GM21723 (cell line): ENCODE results near the gene SP100.

Experiments
- ATAC-seq: cut with Tn5 transposase; IDR thresholded peaks from one replicate; pipeline ENCODE4 v1.9.1; 2021; ENCODE audit warnings: mild to moderate bottlenecking, moderate library complexity; ENCODE audit not compliant: unreplicated experiment

The SP100 gene

DNA sequence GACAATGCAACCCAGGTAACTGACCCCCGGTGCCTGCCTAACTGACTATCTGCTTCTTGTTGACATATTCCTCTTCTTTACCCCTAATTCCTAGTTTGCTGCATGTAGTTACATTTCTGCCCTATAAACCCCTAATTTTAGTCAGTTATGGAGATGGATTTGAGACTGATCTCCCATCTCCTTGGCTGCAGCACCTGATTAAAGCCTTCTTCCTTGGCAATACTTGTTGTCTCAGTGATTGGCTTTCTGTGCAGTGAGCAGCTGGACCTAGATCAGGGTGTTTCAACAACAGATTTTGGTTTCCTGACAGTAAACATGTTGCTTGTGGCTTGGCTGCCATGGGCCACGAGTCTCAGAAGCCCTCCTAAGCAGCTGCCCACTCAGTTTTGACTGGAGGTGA is 105.4 kb downstream of the SP100 start:
- ATAC-seq: no peak

DNA sequence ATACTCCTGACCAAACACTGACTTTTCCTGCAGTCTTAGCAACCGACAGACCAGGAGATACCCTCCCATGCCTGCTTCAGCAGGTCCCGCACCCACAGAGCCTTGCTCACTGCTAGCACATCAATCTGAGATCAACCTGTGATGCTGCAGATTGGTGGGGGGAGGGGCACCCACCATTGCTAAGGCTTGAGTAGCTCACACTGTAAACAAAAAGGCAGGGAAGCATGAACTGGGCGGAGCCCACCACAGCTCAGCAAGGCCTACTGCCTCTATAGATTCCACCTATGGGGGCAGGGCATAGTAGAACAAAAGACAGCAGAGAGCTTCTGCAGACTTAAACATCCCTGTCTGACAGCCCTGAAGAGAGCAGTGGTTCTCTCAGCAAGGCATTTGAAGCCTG is 109.7 kb downstream of the SP100 start:
- no peak for ATAC-seq

DNA sequence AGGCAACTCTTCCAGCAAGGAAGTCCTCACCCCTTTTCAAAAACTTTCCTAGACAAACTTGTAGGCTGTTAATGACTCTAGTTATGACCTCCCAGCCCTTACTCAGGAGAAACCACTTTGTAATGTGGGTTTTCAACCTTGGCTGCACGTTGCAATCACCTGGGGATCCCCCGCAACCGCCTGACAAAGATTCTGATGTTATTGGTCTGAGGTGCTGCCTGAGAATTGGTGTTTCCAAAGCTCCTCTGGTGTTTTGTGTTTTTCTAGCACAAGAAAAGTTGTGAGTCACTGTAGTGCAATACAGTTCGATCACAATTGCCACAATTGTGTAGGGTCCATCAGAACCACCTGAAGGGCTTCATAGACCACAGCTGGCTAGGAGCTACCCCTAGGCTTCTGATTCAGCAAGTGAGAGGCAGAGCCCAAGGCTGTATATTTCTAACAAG is 121.6 kb downstream of the SP100 start:
- ATAC-seq: peak; percentile 66

DNA sequence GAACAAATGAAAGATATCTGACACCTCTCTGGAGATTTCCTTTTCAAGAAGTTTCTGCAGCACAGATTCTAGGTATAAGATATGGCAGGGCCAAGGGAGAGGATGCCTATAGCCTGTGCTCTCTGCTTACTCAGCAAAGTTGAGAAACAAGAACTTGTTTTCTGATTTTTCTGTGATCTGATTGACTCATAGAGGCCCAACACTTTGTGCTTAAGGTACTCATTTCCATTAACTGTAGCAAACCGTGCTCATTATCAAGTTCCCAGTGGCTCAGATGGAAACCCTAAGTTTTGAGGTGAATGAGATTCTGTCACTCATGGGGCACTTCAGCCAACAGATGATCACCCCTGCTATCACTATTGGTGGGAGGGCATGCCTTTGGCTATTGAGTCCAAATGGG is 124.3 kb downstream of the SP100 start:
- no peak for ATAC-seq

DNA sequence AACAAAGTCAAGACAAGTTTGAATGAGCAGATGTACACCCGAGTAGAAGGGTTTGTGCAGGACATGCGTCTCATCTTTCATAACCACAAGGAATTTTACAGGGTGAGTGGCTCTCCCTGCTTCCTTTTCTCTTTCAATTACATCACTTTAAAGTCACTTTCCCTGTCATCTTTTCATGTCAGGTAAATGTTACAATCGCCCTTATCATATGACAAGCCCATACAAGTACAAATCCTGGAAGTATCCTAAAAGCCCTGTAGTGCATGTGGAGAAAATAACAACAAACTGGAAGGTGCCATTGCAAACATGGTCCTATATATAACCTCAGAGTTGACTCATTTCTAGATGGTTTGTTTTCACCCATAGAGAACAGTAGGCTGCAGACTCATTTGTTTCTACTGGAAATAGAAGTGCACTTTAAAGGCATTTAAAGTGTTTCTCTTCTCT is 126.0 kb downstream of the SP100 start:
- peak; percentile 78 for ATAC-seq

DNA sequence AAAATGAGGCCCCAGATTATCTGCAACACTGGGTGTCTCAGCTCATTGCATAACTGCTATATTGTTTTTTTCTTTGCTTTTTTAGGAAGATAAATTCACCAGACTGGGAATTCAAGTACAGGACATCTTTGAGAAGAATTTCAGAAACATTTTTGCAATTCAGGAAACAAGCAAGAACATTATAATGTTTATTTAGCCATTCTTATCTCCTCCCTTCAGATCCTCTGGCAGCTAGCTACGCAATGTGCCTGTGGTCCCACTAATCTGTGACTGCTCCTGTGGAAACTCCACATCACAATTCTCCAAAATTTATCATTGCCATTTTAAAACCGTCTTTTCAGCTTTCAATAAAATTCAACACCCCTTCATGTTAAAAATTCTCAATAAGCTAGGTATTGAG is 126.8 kb downstream of the SP100 start:
- ATAC-seq: no peak

DNA sequence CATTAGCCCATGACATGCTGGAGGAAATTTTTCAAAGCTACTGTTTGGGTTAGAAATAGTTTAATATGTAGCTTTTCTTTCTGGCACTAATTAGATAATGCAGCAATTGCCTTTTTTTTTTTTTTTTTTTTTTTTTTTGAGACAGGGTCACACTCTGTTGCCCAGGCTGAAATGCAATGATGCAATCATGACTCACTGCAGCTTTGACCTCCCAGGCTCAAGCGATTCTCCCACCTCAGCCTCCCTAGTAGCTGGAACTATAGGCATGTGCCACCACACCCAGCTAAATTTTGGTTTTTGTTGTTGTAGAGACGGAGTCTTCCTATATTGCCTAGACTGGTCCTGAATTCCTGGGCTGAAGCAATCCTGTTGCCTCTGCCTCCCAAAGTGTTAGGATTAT is 136.2 kb downstream of the SP100 start:
- ATAC-seq: no peak

DNA sequence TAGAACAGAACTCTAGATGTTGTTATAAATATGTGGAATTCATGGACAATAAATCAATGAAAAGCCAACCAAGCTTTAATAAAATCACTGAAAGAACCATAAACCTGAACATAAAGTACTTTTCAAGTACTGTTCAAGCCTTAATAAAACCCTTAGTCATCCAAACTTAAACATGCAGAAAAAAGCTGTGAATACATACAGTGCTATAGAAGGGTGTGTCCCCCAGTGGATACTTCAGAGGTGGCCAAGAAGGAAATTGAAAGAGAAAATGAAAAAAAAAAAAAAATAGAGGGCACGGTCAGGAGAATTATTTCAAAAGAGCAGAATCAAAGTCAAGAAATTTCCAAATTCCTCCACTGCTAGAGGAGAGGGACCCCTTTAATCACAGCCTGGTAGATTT is 141.1 kb downstream of the SP100 start:
- no peak for ATAC-seq

DNA sequence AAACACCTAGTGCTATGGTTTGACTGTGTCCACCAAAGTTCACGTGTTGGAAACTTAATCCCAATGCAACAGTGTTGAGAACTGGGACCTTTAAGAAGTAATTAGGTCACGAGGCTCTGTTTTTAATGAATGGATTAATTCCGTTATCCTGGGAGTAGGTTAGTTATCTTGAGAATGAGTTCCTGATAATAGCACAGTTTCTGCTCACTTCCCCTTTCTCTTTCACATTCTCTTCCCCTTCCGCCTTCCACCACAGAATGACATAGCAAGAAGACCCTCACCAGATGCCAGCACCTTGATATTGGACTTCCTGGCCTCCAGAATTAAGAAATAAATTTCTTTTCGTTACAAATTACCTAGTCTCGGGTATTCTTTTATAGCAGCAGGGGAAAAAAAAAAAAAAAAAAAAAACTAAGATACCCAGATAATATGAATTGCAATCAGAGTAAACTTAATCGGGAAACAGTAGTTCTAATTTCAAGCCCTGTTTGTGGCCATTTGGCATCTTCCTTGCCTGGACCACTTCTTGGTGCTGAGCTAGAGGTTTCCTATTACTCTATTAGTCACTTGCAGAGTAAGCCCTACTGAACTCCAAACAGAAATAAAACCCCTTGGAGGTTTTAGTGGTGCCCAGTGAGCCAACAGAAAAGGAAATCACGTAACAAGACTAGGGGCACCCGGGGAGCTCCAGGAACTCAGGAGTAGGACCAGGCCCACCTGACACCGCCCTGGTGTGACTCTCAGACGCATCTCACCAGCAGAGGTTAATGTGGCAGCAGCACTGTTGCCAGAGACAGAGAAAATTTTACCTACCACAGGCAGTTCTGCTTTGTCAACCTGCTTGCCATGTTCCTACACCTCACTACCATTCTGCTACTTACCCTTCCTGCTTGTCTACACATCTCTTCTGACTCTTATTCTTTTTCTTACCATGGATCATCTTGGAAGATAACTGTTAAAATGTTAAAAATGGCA is 149.1 kb downstream of the SP100 start:
- peak; percentile 49 for ATAC-seq

DNA sequence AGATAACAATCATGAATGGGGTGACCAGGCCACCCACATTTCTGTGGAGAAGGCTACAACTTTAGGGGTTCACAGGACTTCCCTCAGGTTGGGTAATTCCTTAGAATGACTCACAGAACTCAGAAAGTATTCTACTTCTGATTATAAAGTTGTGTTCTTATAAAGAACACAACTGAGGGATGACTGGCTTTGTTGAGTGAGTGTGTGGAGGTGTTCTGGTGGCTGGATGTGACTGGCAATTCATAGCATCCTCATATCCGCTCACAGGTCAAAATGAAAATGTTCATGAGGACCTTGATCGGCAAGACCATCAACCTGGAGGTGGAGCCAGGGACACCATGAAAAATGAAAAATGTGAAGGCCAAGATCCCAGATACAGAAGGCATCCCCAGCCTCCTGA is 153.3 kb downstream of the SP100 start:
- ATAC-seq: no peak

DNA sequence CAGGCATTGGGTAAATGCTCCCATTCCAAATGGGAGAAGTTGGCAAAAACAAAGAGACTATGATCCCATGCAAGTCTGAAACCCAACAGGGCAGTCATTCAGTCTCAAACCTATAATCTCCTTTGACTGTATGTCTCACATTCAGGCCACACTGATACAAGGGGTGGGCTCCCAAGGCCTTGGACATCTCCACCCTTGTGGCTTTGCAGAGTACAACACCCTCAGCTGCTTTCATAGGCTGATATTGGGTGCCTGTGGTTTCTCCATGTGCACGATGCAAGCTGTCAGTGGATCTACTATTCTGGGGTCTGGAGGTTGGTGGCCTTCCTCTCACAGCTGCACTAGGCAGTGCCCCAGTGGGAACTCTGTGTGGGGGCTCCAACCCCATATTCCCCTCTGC is 155.0 kb downstream of the SP100 start:
- ATAC-seq: no peak

DNA sequence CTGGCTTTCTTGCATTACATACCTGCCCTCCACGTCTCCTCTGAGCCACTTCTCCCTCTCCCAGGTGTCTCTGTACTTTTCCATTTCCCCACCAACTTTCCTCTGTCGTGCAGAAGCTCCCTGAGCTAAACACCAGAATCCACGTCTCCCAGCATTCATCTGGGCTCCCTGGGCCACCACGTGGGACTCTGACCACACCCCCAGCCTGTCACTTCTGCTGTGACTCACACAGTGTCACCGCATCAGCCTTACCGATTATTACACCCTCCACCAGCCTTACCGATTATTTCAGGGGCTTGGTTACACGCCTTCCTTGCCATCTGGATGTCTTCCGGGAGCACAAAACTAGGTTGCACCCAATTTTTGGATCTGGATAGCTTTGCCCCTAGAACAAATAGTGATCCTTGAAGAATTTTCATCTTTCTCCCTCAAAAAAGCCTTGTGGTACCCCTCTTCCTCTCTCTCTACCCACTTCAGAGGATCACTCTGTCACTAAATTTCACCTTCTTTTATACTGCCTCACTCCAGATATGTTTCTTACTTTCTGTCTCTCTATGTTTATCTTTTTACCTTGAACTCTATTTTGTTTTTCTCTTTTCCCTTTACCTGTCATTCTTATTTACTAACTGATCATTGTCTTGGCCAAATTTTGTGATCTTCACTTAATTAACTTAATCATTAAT is 159.8 kb downstream of the SP100 start:
- ATAC-seq: no peak

DNA sequence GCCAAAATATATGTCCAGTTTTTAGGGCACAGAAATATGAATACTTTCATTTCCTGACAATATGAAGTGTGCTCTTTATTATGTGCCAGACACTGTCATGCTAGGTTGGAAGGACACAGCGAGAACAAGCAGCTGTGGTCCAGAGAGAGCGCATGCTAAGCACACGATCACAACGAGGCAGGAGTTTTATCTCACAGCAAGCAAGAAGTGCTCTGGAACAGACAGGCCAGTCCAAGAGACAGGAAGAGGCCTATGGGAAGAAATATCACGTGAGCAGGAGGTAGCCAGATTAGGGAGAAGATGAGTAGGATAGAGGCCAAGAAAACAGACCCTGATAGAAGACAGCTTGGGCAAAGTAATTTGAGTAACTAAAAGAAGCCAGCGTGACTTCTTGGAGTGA is 161.1 kb downstream of the SP100 start:
- no peak for ATAC-seq

DNA sequence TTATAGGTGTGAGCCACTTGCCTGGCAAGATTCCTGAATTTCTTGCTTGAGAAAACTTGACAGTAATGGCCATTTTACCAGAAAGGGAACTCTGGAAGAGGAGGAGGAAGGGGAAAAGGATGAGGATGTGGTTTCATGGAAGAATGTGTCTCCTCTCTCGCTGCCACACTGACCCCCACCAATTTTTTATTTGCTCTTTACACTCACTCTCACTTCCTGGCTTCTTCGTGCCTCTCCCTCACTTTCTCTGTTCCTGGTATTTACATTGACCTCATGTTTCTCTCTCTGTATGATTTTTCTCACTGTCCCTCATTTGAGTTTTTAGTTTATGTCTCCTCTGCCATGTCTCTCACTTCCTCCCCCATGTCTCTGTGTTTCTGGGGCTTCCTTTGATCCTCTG is 162.1 kb downstream of the SP100 start:
- no peak for ATAC-seq

DNA sequence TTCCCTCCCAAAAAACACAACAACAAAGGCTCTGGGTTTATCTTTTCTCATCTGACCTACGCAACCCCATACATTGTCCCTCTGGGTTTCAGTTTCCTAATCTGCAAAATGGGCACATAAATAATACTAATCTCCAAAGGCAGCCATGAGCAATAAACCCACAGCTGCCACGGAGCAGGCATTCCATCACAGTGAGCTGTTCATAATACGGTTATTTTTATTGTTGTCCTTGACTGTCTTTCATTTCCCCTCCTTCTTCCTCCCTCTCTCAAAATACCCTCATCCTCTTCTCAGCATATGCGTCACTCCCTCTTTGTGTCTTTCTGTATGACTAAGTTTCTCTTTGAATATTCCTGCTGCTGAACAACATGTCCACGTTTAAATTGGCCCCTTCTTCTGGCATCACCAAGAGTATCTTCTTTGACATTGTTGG is 166.9 kb downstream of the SP100 start:
- ATAC-seq: peak; percentile 54

DNA sequence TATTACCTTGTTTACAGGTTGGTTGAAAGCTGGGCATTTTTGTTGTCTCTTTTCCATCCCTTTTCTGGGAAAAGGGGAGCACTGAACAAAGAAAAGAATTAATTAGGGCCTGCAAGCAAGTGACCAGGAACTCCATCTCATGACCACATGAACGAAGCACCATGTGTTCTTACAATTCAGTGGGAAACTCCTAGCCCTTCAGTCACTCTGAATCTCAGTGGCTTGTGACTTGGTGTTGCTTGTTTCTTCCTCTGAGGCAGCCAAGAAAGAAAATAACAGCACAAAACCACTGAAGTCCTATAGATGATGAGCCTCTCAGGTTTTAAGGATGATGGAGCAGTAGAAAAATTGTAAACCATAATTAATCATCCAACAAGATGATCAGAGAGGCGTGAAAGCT is 167.6 kb downstream of the SP100 start:
- ATAC-seq: peak; percentile 37

DNA sequence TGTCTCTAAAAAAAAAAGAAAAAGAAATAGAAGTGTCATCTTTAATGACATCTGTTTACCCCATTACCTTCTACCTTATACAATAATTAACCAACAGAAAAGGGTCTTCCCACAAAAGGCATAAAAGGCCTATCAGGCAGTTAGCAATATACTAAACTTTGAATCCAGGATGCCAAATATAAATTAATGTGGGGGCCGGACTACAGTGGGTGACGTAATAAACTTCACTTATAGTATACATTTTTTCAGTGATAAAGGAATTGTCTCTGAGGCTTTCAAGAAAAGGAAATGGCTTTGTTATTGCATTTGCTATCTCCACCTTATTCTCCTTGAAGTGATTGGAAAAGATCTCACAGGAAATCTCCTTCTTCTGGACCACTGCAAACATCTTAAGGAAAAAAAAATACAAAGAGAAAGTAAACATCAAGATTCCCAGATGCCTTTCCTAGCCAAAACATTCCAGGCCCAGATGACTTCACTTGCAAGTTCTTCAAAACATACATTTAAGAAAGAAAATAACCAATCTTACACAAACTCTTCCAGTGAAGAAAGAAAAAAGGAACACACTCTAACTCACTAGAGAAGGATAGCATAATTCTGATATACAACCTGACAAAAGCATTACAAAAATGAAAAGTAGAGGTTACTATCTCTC is 170.5 kb downstream of the SP100 start:
- ATAC-seq: no peak

DNA sequence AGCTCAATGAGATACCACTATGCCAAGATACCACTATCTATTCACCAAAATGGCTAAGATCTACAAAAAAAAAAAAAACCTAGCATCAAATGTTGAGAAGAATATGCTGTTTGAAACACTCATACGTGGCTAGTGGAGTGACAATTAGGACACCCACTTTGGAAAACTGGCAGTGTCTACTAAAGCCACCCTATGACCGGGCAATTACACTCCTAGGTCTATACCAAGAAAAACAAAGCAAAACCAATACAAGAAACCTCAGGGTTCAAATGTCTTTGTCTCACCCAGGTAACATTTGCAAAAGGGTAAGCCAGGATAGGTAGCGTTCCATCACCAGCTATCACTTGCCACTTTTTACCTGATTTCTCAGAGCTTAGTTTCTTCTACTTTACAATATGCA is 173.0 kb downstream of the SP100 start:
- ATAC-seq: peak; percentile 15

DNA sequence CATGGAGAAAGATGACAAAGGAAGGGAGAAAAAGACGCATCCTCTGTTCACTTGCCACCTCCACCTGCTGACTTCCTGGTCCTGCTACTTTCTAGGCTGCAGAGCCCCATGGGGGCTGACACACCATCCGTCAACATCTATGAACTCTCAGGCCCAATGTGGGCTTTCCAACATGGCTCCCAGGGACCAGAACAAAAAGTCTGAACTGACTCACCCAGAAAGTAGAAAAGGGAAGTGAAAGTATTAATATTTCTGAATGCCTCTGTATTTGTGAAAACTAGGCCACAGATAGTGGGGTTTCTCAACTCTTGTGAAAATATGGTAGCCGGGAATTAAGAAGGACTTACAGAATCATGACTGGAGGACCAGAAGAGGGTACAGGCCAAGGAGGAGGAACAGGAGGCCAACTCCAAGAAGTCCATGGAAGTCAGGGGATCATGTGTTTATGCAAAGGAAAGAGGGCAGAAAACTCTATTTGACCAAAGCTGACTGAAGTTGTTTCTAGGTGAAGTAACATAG is 173.6 kb downstream of the SP100 start:
- ATAC-seq: peak; percentile 90

DNA sequence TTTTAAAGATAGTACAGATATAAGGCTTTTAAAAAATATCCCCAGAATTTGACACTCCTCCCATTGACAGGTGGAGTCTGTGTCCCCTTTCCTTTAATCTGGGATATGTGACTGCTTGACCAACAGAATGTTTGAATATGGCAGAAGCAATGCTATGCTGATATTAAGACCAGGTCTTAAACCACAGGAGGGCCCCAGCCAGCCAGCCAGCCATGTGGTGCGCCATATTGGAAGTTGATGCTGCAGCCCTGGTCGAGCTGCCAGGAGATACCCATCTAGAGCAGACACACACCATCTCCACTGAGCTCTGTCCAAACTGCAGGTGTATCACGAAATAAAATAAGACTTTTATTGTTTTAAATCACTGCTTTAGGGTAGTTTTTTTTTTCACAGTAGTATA is 174.3 kb downstream of the SP100 start:
- ATAC-seq: no peak

DNA sequence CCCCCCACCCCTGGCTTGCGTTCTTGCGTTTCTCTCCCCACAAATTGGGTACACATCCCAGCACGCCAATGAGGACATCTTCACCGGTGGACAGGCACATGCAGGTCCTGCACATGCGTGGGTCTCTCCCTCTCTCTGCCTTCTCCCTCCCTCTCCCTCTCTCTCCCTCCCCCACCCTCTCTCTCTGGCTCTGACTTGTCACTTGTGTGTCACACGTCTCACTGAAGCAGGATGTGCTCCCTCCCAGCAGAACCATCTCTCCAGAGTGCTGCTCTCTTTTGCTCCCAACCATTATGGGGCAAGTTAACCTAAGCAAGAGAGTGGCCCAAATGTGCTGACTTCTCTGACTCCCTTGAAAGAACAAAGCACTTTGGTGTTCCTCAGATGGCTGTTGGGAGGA is 175.8 kb downstream of the SP100 start:
- ATAC-seq: no peak
